Prostate gland (tissue), 2 donors: ENCODE results near the gene PAX8. TPM values are rescaled to one million over a fixed set of nuclear protein-coding genes. Genes with fewer than 3 reads are reported as not detected.

Experiments
- DNase-seq: peaks from one replicate; pipeline ENCODE4 v3.0.0-alpha.2; 2019; ENCODE audit warnings: low spot score
- H3K27ac ChIP-seq, 2 donors: fragments of 200-600 bp; sonication (generic); 2 replicates each; pipeline ENCODE4 v1.5.1; 2017 to 2019
- H3K27me3 ChIP-seq: fragments of 200-600 bp; sonication (generic); replicated peaks from 2 replicates; pipeline ENCODE4 v1.5.1; 2019; ENCODE audit not compliant: insufficient read depth
- H3K36me3 ChIP-seq, 2 donors: fragments of 200-600 bp; sonication (generic); 1 replicate in 1 of 2; 2 replicates in 1 of 2; pipeline versions ENCODE4 v1.5.1 to v1.8.1; 2017 to 2019
- H3K4me1 ChIP-seq: fragments of 200-600 bp; sonication (generic); replicated peaks from 2 replicates; pipeline ENCODE4 v1.5.1; 2019
- H3K4me3 ChIP-seq, 2 donors: fragments of 200-600 bp; sonication (generic); 2 replicates each; pipeline ENCODE4 v1.5.1; 2017 to 2019
- H3K9me3 ChIP-seq: fragments of 200-600 bp; sonication (generic); 2 replicates; pipeline ENCODE4 v1.5.1; 2017
- CTCF ChIP-seq, 4 experiments: fragments of 200-600 bp in 2 of 4; fragments of 450-650 bp in 2 of 4; sonication (generic) in 2 of 4; IDR thresholded peaks; 1 replicate in 3 of 4; 2 replicates in 1 of 4; pipeline ENCODE4 v1.5.1; 2016 to 2019; ENCODE audit warnings: antibody characterized with exemption in 4 of 4, mild to moderate bottlenecking in 2 of 4, moderate library complexity in 2 of 4
- POLR2A ChIP-seq: fragments of 450-650 bp; IDR thresholded peaks from one replicate; pipeline ENCODE4 v1.6.1; 2016; ENCODE audit warnings: antibody characterized with exemption, mild to moderate bottlenecking
- POLR2AphosphoS5 ChIP-seq: sonication (generic); formaldehyde crosslinking; IDR thresholded peaks from one replicate; pipeline ENCODE4 v1.6.1; 2017; ENCODE audit warnings: antibody characterized with exemption
- WGBS: methylation state at CpG from one replicate; pipeline ENCODE4 v1.1.5; 2018; 5-methylcytosine and 5-hydroxymethylcytosine counted together
- intact Hi-C: fragments of 100-400 bp; cut with DNase I; formaldehyde crosslinking; loops from one replicate; pipeline ENCODE4 v1.14.2; 2022
- total RNA-seq, 2 donors: library from RNA; depleted of rRNA; stranded (reverse); fragments of >200 nt; gene quantifications; one replicate each; pipeline ENCODE4 v1.1.0, GENCODE V29; 2016

Gene PAX8
- total RNA-seq, 2 donors from 2014 or later, result 1.0 to 3.8 TPM

GRCh38 chr2:113211226-113212105, 67.3 kb downstream of the PAX8 start:
- no peak for DNase-seq
- no peaks in the 10 kb centered on the region for H3K36me3 ChIP-seq
- TF ChIP-seq POLR2AphosphoS5 (no peak), CTCF (IDR thresholded peaks at IDR 0.05) (no peak), POLR2A (no peak)
- H3K27ac ChIP-seq, result no peak overlapping the region
- H3K27me3 ChIP-seq, result no peaks in the 10 kb centered on the region
- no peak overlapping the region for H3K4me3 ChIP-seq
- 80% methylated on average over 13 of the region's 13 CpGs for WGBS
- intact Hi-C loops, result no loop called here
- no peaks in the 10 kb centered on the region for H3K4me1 ChIP-seq
- H3K9me3 ChIP-seq, result no peaks in the 10 kb centered on the region

GRCh38 chr2:113209646-113210171, 69.0 kb downstream of the PAX8 start:
- Histone ChIP-seq H3K36me3 (no peaks in the 10 kb centered on the region), H3K27ac (no peak overlapping the region), H3K4me3 (no peak overlapping the region), H3K27me3 (no peaks in the 10 kb centered on the region), H3K9me3 (no peaks in the 10 kb centered on the region), H3K4me1 (no peaks in the 10 kb centered on the region)
- no peak for DNase-seq
- WGBS, result 73% methylated on average over 15 of the region's 15 CpGs
- no peak for TF ChIP-seq POLR2AphosphoS5
- TF ChIP-seq POLR2A, result no peak
- no peak for TF ChIP-seq CTCF (IDR thresholded peaks at IDR 0.05)
- intact Hi-C loops, result no loop called here

GRCh38 chr2:113209011-113209645, 69.6 kb downstream of the PAX8 start:
- Histone ChIP-seq H3K4me3 (no peak overlapping the region), H3K27ac (no peak overlapping the region), H3K4me1 (no peaks in the 10 kb centered on the region), H3K27me3 (no peaks in the 10 kb centered on the region), H3K9me3 (no peaks in the 10 kb centered on the region), H3K36me3 (no peaks in the 10 kb centered on the region)
- no peak for DNase-seq
- intact Hi-C loops, result no loop called here
- no peak for TF ChIP-seq CTCF (IDR thresholded peaks at IDR 0.05)
- TF ChIP-seq POLR2A, result no peak
- no peak for TF ChIP-seq POLR2AphosphoS5
- WGBS, result 77% methylated on average over 8 of the region's 8 CpGs

GRCh38 chr2:113208396-113208795, 70.3 kb downstream of the PAX8 start:
- DNase-seq, result no peak
- Histone ChIP-seq H3K27ac (no peak overlapping the region), H3K27me3 (no peaks in the 10 kb centered on the region), H3K36me3 (no peaks in the 10 kb centered on the region), H3K9me3 (no peaks in the 10 kb centered on the region), H3K4me1 (no peaks in the 10 kb centered on the region), H3K4me3 (no peak overlapping the region)
- intact Hi-C loops, result no loop called here
- TF ChIP-seq CTCF (IDR thresholded peaks at IDR 0.05) (no peak), POLR2AphosphoS5 (no peak), POLR2A (no peak)
- 94% methylated on average over 5 of the region's 5 CpGs for WGBS
